Suppressor macrophage treated with lipopolysaccharide for 4 hours (primary cell): ENCODE measurements around the gene SBF2.
"Not testable (repeated sequence)": the region's sequence is repeated elsewhere in the genome, so short reads cannot be mapped to it uniquely, and the experiment has no call there.

Source experiments
- DNase-seq: peaks from one replicate; pipeline ENCODE4 v3.0.0-alpha.2; 2020

SBF2 gene

DNA sequence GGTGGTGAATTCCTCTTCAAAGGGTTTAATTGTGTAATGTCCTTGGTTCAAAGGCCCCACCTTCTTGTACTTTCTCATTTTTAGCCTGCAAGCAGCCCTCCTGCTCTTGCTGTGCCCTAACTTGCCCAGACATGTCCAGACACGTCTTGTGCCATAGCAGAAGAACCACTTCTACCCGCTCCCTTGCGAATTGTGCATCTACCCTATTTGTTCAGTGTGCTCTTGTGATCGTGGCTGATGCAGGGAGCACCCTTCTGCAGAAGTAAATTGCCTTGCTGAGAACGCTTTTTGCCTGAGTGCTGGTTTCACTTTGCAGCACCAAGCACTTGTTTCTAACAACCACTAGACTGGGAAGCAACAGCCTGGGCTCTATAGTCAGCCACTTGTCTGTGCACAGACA lies 249.4 kb downstream of the SBF2 start:
- peak; percentile 34 for DNase-seq

DNA sequence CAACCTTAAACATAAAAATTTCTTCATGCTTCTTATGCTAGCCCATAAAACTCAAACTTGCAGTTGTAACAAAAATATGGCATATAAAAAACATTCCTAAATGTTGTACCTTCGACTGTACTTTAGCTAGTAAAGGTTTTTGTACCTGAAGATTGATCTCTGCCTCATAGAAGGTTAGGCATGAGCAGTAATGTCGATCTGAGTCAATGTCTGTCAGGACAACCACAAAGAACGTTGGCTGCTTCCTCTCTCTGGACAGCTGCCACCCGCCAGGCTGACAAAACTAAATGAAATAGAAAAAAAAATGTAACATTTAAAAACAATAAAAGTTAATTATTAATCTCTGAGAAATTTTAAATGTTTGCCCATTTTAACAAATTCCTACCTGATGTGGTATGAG lies 251.3 kb downstream of the SBF2 start:
- DNase-seq: peak; percentile 65

DNA sequence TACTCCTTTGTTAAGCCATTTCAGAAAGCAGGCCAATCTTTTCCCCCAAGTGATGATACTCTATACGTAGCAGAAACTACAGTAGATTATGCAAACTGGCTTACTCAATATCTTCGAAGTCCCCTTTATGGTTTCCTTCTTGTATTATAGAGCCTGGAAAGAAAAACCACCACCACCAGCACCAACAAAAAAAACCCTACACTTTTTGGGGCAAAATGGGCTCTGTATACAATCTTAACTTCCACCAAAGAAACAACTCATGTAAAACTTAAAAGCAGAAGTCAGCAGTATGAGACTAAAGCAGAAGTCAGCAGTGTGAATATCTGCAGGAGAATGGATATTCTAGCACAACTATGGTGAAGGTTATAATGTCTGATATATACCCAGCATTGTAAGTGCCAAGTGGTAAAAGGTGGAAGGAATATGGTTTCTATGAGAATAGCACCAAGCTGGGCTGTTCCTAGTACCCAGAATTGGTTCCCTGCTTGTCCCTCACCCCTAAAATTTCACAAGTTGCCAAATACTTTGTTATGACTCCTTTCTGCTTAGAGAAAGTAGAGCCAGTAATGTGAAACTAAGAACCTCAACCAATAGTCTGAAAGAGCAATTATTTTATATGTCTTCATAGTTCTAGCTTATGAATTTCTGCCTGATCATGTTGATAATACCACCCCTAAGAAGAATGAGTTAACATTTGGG lies 252.1 kb downstream of the SBF2 start:
- peak; percentile 91 for DNase-seq

DNA sequence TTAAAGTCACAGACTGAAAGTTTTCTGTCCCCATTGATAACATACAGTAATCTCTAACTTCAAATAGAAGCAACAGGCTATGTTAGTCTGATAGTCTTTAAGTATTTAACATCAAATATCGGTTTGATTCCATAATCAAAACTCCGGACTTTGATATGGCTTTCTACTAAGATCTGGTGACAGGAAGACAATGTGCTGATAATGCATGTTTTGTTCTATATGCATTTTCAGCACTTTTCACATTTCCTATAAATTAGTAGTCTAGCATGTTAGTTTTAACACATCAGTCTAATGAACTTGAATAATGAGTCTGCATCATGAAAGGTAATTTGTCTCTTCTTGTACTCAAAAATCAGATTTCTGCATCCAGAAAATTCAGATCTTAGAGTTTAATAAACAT lies 252.7 kb downstream of the SBF2 start:
- DNase-seq: no peak

DNA sequence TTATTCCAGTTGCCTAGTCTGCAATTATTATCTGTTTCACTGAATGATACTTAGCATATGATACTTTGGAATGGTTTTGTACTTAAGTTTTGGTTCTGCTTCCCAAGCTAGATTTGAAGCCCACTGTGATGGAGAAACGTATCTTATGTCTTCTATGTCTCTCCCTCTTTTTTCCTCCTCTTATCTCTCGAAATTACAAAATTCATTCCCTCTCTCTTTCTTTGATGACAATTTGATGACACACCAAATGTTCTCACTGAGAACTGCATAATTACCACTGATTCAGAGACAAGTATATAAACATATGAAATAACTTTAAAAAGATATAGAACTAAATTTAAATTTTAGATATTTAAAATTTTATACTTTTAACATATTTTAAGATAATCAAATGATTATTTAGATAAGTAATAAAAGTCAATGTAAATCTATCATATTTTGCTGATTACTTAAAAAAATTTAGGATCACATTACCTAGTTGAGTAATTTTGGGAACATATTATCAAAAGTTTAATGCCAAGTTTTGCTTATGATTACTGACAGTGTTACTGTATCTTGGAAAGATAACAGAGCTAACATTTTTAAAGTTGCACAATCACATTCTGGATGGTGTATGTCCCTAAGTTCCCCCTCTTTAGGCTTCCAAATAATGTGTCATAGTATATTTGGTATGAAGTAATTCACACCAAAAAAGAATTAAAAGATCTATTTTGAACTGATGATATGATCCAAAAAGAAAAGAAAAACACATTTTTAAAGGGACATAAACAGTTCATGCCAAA lies 255.3 kb downstream of the SBF2 start:
- DNase-seq: peak; percentile 87

DNA sequence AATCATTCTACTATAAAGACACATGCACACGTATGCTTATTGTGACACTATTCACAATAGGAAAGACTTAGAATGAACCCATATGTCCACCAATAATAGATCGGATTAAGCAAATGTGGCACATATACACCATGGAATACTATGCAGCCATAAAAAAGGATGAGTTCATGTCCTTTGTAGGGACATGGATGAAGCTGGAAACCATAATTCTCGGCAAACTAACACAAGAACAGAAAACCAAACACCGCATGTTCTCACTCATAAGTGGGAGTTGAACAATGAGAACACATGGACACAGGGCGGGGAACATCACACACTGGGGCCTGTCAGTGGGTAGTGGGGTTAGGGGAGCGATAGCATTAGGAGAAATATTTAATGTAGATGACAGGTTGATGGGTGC lies 258.1 kb downstream of the SBF2 start:
- not testable (repeated sequence) for DNase-seq

DNA sequence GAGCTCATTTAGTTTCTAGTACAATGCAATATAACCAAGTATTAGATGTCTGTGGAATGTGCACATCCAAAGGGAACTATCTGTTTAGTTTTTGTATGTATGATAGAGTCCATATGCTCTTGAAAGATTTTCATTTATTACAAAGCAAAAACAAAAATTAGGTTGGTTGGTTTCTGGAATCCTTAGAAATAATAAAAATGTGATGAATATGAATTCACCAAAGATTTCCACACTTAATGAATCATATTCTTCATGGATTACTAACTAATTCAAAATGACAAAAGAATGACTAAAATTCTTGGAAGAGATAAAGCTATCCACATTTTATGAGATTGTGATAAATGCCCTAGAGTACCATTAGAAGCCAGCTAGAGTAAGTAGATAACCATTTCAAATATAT lies 261.1 kb downstream of the SBF2 start:
- DNase-seq: no peak

DNA sequence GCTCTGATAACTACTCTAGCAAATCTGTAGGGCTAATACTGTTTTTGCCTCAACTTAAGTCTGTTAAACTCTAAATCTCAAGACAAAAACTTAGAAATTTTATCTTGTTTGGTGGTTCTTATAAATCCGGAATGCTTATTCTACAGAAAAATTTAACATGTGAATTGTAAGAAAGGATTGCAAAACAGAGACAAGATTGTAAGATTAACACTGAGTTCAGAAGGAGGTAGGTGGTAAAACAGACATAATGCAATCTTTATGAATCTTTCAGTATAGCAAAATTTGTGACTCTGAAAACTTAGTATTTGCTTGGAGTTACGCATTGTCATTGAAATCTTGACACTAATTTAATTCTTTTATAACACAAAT lies 263.9 kb downstream of the SBF2 start:
- no peak for DNase-seq

DNA sequence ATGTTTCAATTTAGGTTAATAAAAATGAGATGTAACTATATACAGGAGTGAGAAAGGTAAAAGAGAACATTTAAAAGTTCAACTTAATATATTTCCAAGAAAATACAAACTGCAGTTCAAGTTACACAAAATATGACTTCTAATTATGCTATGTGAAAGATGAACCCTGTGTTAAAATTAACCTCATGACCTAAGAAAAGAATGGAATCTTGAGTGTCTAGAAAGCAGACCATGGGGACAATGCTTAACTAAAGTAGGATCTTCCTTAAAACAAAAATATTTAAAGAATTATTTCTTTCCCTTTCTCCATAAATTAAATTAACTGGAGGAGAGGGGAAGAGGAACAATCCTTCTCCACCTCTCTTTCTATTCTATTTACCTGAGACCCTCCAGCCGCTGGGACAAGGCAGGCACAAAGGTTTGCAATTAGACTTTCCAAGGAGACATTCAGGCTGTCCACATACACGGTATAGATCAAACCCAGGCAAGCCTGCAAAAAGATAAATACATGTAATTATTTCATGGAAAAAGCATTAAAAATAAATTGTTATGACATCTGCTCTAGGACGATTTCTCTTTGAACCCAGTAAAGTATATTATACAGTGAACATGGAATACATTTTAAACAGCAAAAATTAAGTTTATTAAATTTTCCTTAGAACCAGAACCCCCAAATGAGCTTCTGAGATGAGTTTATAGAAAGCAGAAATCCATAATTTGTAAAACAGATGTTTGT lies 264.5 kb downstream of the SBF2 start:
- DNase-seq: no peak

DNA sequence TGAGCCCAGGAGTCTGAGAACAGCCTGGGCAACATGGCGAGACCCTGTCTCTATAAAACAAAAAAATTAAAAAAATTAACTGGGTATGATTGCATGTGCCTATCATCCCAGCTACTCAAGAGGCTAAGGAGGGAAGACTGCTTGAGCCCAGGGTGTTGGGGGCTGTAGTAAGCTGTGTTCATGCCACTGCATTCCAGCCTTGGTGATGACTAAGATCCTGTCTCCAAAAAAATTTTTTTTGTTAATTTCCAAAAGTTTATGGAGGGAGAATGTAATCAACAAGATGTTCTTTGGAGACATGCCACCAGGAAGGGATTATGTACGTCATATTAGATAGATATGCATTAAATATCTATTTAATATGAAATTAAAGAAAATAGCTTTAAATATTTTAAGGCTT lies 267.5 kb downstream of the SBF2 start:
- no peak for DNase-seq

DNA sequence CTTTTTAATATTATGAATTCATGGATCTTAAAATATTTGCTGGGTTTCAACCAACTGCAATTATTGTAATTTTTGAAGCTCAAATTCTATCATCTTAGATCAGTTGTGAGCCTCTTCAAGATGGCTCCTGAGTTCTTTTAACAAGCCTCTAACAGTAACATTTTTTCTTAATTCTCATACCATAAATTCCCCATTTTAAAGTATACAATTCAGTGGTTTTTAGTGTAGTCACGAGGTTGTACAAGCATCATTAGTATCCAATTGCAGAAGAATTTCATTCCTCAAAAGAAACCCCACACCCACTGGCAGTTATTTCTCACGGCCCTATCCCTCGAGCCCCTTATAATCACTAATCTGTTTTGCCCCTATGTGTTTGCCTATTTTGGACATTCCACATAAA lies 270.8 kb downstream of the SBF2 start:
- no peak for DNase-seq

DNA sequence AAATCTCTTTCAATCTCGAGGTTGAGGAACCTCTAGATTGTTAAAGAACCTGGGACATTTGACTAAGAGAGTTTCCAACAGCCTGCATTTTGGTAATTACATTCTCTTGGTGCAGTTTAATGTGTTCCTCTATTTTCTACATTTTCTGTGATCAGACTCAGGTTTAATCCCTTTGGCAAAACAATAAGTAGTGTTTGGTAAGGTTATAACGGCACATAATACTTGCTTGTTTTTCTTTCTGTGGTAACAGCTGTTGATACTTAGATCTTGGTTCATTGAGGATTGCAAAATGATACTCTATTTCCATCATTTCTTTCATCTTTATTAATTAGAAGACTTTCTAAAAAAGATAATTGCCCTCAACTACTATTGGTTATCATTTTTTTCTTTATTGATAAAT lies 271.3 kb downstream of the SBF2 start:
- no peak for DNase-seq

DNA sequence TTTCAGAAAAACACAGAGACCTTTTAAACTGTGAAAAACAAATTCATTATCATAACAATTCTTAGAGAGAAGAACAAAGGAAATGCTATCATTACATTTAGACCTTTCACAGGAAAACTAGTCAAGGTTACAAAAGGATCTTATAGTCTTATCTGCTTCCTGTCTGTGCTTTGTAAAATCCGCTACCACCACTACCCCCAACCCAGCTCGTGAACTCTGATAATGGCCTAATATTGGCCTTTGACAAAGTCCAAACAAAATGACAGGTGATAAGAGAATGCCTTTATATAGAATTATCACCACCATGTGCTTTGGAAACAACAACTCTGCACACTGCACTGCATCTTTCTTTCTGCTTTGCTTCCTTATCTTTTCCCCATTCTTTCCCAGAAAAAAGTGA lies 272.5 kb downstream of the SBF2 start:
- DNase-seq: no peak

DNA sequence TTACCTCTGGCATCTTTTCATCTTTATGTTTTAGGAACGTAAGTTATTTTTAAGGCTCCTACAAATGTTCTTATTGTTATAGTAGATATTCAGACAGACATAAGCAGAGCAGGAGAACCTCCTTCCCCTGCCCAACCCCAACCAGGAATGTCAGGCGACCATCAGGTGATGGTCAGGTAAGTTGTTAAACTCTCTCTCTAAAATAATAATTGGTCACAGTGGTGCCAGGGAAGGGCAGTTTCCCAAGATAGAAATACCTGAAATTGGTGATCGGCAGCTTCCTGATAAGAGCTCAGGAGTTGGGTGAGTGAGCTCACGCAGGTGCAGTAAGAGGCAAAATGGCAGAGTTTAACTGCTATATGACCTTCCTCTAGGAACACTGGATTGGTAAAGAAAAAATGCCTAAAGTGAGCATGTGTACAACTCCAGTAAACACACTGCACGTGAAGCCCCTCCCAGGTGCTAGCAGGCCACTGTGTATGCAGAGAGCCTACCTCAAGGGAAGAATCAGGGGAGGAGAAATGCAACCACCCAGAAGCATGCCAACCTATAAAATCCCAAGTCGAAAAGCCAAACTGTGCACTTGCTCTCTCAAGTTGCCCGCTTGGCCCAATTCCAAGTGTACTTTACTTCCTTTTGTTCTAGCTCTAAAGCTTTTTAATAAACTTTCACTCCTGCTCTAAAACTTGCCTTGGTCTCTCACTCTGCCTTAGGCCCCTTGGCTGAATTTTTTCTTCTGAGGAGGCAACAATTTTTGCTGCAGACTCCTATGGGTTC lies 273.9 kb downstream of the SBF2 start:
- peak; percentile 18 for DNase-seq

DNA sequence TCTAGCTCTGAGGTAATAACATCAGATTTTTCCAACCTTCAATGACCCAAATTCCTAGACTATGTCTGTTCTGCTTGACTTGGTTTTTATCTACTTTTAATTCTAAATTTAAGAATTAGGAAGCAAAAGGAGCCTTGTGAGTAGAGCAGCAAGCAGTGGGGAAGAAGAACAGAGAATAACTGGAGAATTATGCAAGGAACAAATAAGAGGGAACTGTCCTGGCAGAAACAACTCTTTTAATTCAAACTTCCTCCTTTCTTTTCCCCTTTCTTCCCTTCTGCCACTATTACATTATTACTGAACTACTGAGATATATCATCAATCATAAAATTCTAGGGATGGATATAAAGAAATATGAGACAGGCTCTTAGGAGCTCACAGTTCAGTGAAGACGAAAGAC lies 276.1 kb downstream of the SBF2 start:
- peak; percentile 45 for DNase-seq

DNA sequence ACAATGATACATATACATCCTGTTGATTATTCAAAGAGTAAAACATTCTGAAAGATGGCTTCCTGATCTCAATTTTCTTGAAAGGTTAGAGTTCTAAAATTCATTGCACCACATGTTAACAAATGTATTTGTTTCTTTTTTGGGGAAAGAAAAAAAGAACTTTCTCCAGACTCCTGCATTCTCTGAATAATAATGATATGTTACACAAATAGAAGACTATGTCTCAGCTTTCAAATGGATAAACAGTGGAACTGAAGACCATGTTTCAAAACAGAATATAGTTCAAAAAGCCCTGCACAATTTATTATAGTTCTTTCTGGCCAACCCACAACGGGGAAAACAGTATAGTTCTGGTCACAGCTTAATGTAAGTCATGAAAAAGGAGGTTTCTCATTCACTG lies 277.0 kb downstream of the SBF2 start:
- DNase-seq: no peak

DNA sequence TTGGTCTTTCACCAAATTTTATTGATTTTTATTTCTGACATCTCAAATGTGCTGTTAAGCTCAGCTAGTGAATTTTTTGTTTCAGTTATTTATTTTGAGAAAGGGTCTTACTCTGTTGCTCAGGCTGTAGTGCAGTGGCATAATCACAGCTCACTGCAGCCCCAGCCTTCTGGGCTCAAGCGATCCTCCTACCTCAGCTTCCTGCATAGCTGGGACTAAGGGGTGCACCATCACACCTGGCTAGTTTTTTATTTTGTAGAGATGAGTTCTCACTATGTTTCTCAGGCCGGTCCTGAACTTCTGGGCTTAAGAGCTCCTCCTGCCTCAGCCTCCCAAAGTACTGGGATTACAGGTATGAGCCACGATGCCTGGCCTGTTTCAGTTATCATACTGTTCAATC lies 282.0 kb downstream of the SBF2 start:
- DNase-seq: no peak

DNA sequence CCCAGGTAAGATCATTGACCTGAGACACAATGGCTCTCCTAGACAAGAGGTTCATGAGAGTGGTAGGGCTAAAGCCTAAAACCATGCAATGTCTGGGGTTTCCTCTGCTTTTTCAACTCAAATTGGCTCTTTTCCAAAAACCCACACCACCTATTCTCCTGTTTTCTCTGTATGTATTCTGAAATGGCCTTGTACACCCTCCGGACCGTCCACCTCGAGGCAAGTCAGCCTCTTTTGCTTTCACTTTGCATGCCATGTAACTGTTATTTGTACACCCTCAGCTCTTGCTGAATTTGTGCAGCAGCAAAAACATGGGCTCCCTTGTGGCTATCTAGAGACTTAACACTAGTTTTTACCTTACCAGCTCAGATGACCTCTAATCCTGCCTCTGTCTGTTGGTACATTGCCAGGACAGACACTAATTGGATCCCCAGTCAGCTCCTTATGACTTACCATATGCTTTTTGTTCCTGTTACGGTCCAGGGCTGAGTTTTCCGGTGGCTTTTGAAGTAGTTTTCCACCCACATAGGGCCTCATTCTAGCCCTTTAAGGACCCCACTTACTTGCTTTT lies 288.0 kb downstream of the SBF2 start:
- no peak for DNase-seq

DNA sequence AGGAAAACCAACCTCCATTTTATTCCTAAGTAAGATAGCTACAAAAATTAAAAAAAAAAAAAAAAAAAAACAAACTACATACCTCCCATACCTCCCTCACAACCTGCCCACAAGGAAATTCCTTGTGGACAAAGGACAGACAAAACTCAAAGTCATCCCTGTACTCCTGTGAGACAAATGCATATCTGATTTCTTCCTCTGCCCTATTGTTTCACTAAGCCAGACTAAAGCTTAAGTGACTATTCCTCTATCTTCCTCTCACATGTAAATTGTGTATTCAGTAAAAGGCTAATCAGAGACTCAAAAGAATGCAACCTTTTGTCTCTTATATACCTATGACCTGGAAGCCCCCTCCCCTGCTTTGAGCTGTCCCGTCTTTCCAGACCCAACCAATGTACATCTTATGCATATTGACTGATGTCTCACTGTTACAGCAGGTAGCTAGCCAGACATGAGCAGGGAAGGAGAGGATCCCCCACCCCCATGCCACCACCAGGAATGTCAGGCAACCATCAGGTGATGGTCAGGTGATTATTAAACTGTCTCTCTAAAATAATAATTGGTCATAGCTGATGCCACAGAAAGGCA lies 289.4 kb downstream of the SBF2 start:
- DNase-seq: no peak

DNA sequence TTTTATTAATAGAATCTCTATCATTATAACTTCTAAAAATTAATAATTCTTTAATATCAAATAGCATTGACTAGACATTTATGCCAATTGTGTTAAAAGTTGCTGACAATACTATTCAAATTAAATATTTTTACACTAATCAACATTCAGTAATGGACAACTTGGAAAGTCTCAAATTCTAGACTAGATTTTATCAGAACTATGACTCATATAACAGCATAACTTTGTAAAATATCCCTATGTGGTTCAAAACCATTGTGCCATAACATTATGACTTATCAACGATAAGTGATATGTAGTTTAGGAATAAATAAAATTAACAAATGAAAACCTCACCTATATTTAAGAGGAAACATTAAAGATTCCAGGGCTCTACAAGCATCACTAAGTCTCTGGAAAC lies 291.8 kb downstream of the SBF2 start:
- no peak for DNase-seq

DNA sequence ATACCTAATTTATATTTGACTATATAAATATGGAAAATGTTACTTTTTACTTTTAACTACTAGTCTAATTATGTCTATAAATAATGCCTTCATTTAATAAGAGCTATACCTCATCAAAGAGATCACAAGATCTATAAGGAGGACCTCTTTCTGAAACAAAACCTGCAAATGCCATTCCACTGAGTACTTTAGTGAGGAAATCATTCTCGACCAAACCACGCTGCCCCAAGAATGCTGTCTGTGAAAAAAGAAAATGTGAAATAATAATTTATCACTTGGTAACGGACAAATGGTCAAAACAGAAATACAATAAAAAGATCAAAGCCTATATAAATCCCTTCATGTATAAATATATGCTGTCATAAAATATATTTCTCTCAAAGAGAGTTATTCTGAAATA lies 301.7 kb downstream of the SBF2 start:
- no peak for DNase-seq

DNA sequence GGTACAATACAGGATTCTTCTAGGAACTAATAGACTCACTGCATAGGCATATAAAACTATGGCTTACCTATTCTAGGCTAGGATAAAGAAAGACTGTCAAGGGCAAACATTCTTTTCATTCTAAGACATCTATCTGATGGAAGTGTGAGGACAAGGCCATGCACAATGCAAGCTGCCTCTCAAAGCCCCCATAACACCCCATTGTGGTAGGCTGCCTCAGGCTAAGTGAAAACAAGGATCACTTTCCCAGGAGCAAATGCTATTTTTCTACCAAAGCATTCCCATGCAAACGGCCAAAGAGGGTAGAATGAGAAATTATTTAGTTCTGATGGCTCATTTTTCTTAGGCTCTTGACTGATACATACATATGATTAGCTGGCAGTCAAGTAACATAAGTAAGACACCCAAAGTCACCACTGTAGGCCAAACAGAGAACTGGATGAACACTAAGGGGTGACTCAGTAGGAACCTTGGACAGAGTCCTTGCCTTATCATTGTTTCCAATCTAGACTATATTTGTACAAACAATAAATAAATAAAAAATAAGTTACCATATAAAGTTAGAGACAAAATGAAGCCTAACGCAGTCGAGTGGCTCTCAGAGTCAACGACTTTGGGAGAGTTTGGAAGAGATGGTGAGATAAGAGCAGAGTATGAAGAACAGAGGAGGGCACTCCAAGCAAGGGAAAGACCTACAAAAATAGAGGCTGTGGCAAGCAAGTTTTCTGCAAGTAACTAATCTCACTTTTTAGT lies 303.6 kb downstream of the SBF2 start:
- no peak for DNase-seq
